ENCODE results near the gene MFF. TPM values are rescaled to one million over a fixed set of nuclear protein-coding genes. Genes with fewer than 3 reads are reported as not detected.

Gene MFF
- total and polyA plus RNA-seq, 2 of the 4 experiments (the other 2 are of a cell fraction) = 70.1 to 86.4 TPM

DNA sequence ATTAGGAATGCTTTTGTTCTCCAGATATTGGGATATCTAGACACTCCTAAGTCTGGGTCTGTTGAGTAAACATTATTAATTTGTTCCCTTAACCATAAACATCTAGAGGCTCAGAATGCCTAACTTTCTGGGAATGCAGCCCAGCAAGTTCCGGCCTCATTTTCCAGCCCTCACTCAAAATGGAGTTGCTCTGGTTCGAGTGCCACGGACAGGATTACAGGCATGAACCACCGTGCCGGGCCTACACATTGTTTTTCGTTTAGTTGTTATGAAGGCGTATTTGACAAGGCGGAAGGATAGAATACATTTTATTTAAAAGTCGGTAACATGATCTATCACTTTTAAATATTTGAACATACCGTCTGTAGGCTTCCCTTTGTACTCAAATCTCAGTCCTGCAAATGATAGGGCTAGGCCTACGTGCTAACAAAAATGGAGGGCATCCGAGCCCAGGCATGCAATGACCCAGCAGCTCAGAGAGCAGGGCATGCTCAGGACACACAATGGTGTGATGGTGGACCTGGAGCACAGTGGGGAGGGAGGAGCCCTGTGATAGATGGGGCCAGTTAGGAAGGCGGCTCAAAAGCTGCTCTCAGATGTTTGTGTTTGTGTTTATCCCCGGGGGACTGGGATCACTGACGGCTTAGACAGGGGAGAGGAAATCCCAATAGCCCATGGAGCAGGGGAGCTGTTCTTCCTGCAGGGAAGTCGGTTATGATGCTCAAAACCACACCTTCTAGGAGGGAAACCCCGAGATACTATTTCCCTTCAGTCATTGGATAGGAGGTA lies 65.6 kb downstream of the MFF start (continued):
- TF ChIP-seq FOS (IDR thresholded peaks at IDR 0.05; ENCODE audit: low read depth, low read length) = no peak

DNA sequence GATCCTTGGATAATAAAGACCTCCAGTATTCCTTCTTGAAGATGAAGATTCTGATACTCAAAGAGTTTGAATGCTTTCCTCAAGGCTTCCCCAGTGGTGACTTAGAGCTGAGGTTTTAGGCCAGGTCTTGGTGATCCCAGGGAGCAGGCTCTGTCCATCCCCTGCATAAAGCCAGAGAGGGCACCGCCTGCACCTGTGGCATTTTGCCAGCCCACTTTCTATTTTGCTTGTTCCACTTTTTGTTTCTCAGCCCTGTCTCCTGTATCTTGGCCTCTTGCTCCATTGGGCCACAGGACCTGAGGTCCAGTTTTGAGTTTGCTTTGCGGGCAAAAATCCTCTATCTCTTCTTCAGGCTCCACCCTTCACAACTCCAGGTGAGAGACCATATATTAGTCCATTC lies 69.3 kb downstream of the MFF start:
- BruUV-seq (replicated peaks) = no TSS peak
- Histone ChIP-seq H3K79me1 (ENCODE audit: low read depth in 1 of 2, low read length in 2 of 2) (no peaks in the 10 kb centered on the region), H2AK9ac (replicated peaks; ENCODE audit: low read depth, low read length, poor library complexity) (no peak overlapping the region), H3K36me3 (ENCODE audit: control insufficient read depth, insufficient read depth, low read length) (no peaks in the 10 kb centered on the region), H2AK5ac (ENCODE audit: low read depth, low read length) (no peak overlapping the region), H3K27me3 (ENCODE audit: control insufficient read depth, insufficient read depth, low read length) (no peaks in the 10 kb centered on the region), H3K4me3 (ENCODE audit: insufficient read depth, low read depth, low read length) (no peak overlapping the region), H3K9me3 (ENCODE audit: control insufficient read depth, insufficient read depth, low read length) (no peaks in the 10 kb centered on the region), H3K4me2 (ENCODE audit: low read depth, low read length) (no peak overlapping the region), H4K91ac (ENCODE audit: insufficient read depth, low read depth, low read length) (no peak overlapping the region), H3K4ac (ENCODE audit: low read depth, low read length) (no peak overlapping the region), H3K23ac (ENCODE audit: low read depth, low read length) (no peak overlapping the region), H4K20me1 (ENCODE audit: insufficient read depth, low read length) (no peaks in the 10 kb centered on the region), H2BK15ac (ENCODE audit: low read depth, low read length) (no peak overlapping the region), H2BK5ac (ENCODE audit: low read depth, low read length, poor library complexity, severe bottlenecking) (no peak overlapping the region), H3K27ac (ENCODE audit: insufficient read depth, low read length) (no peak overlapping the region), H4K5ac (ENCODE audit: low read depth, low read length) (peak overlapping the region; percentile 4; the same call in 1 of the 2 replicates), H2AFZ (replicated peaks; ENCODE audit: low read length, poor library complexity) (no peak overlapping the region), H3K9ac (ENCODE audit: low read depth, low read length) (no peak overlapping the region), H3K9me1 (ENCODE audit: insufficient read depth, low read length) (no peaks in the 10 kb centered on the region), H3K4me1 (ENCODE audit: control insufficient read depth, insufficient read depth, low read length) (no peaks in the 10 kb centered on the region), H2BK20ac (ENCODE audit: low read depth, low read length) (no peak overlapping the region), H2BK120ac (ENCODE audit: low read depth, low read length) (no peak overlapping the region), H4K8ac (ENCODE audit: low read depth in 2 of 2, low read length in 2 of 2) (no peak overlapping the region), H3K18ac (ENCODE audit: low read depth, low read length) (no peak overlapping the region), H3K56ac (ENCODE audit: extremely low read depth, insufficient read depth, low read length) (no peak overlapping the region), H3K14ac (replicated peaks; ENCODE audit: low read depth, low read length) (no peak overlapping the region)
- dilution Hi-C loops (cut with HindIII; ENCODE audit: low sequenced_read_pairs, unreplicated experiment) (no loop called here), in situ Hi-C loops (cut with MboI; ENCODE audit: low sequenced_read_pairs) (no loop called here), intact Hi-C loops (cut with micrococcal nuclease) (no loop called here)
- DNase-seq (no peak), ATAC-seq (ENCODE audit: low read depth) (no peak)
- ChIA-PET CTCF (no interaction called here), POLR2A (ENCODE audit: unreplicated experiment) (no interaction called here)
- 100% methylated on average over 1 of the region's 2 CpGs; no CpG with 5 or more reads in 1 of the 2 experiments for WGBS, 2 experiments (ENCODE audit: extremely low coverage in 2 of 2, insufficient read length in 1 of 2)
- no peak for TF ChIP-seq RAD21 (IDR thresholded peaks at IDR 0.05; ENCODE audit: low read length)
- no peak for TF ChIP-seq RFX5 (IDR thresholded peaks at IDR 0.05; ENCODE audit: low read depth, low read length)
- TF ChIP-seq MXI1 (IDR thresholded peaks at IDR 0.05; ENCODE audit: borderline replicate concordance, low read depth, low read length) = no peak
- TF ChIP-seq CEBPB (IDR thresholded peaks at IDR 0.05; ENCODE audit: low read depth, low read length) = no peak
- no peak for TF ChIP-seq RCOR1 (IDR thresholded peaks at IDR 0.05; ENCODE audit: insufficient replicate concordance, low read length)
- no peak for TF ChIP-seq NFE2L2 (IDR thresholded peaks at IDR 0.05; ENCODE audit: low read depth, low read length)
- TF ChIP-seq SMC3 (IDR thresholded peaks at IDR 0.05; ENCODE audit: low read depth, low read length) = no peak
- TF ChIP-seq POLR2A (IDR thresholded peaks at IDR 0.05; ENCODE audit: low read depth, low read length) = no peak
- TF ChIP-seq, protein P1, sequence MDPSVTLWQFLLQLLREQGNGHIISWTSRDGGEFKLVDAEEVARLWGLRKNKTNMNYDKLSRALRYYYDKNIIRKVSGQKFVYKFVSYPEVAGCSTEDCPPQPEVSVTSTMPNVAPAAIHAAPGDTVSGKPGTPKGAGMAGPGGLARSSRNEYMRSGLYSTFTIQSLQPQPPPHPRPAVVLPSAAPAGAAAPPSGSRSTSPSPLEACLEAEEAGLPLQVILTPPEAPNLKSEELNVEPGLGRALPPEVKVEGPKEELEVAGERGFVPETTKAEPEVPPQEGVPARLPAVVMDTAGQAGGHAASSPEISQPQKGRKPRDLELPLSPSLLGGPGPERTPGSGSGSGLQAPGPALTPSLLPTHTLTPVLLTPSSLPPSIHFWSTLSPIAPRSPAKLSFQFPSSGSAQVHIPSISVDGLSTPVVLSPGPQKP (IDR thresholded peaks at IDR 0.05; ENCODE audit: borderline replicate concordance, low read depth, low read length) = no peak
- no peak for TF ChIP-seq FOS (IDR thresholded peaks at IDR 0.05; ENCODE audit: low read depth, low read length)
- TF ChIP-seq MAZ (IDR thresholded peaks at IDR 0.05; ENCODE audit: borderline replicate concordance, low read depth, low read length) = no peak
- TF ChIP-seq, protein P2, sequence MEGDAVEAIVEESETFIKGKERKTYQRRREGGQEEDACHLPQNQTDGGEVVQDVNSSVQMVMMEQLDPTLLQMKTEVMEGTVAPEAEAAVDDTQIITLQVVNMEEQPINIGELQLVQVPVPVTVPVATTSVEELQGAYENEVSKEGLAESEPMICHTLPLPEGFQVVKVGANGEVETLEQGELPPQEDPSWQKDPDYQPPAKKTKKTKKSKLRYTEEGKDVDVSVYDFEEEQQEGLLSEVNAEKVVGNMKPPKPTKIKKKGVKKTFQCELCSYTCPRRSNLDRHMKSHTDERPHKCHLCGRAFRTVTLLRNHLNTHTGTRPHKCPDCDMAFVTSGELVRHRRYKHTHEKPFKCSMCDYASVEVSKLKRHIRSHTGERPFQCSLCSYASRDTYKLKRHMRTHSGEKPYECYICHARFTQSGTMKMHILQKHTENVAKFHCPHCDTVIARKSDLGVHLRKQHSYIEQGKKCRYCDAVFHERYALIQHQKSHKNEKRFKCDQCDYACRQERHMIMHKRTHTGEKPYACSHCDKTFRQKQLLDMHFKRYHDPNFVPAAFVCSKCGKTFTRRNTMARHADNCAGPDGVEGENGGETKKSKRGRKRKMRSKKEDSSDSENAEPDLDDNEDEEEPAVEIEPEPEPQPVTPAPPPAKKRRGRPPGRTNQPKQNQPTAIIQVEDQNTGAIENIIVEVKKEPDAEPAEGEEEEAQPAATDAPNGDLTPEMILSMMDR (conservative IDR thresholded peaks at IDR 0.05; ENCODE audit: low read depth, low read length) = no peak
- no peak for TF ChIP-seq BHLHE40 (IDR thresholded peaks at IDR 0.05; ENCODE audit: low read depth, low read length)
- TF ChIP-seq MAFK (IDR thresholded peaks at IDR 0.05; ENCODE audit: low read depth, low read length) = no peak
- no peak for TF ChIP-seq CHD1 (IDR thresholded peaks at IDR 0.05; ENCODE audit: low read depth, low read length)
